NCI-H2029 treated with DMSO at 0.1 percent for 48 hours (cell line): ENCODE results near the gene CNTN5.

Experiments used
- DNase-seq: peaks from one replicate; lab custom pipeline; 2025; lab: John Stamatoyannopoulos, UW

CNTN5 gene

DNA sequence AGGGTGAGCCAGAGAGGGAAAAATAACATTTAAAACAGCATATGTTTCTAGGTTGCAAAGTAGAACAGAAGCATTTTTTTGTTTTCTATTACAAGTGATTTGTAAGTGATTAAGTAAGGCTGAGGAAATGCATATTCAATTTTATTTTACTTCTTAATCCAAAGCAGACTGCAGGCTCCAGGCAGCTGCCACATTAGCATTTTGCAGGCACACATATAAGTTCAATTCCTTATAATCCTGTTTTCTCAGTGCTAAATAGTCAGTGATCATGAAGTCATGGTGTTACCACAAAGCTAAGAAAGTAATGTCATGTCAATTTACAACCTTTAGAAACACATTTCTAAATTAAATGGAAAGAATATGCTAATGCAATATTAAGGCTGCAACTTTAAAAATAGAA, 149.8 kb downstream of the CNTN5 start:
- DNase-seq, result no peak

DNA sequence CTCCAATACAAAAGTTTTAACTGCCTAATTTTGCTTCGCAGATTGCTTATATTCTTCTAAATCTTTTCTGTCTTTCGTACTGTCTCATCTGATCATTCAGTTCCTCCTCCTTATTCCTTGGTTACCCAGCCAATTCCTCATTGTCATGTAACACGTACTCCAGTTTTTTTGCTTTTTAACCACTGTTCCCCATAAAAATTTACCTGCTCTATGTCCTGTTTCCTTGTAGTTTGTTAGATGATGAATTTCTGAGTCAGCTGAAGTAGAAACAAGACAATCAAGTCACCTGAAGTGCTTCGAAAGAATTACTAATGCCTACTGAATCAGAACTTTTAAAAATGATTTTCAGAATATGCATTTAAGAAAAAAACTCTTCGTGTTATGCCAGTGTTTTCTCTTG, 150.6 kb downstream of the CNTN5 start:
- DNase-seq, result no peak

DNA sequence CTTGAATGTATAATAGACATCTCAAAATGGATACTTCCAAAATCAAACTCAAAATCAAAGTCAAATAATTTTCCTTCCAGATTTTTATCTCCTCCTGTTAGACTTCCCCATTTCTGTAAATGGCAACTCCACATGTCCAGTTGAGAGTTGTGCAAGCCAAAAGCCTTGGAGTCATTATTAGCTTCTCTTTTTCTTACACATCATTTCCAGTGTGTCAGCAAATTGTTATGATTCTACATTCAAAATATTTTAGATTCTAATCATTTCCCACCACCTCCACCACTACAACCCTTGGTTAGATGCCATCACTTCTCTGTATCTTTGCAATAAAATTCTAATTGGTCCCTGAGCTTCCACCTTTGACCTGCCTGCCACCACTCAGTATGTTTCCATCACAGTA, 155.7 kb downstream of the CNTN5 start:
- no peak for DNase-seq

DNA sequence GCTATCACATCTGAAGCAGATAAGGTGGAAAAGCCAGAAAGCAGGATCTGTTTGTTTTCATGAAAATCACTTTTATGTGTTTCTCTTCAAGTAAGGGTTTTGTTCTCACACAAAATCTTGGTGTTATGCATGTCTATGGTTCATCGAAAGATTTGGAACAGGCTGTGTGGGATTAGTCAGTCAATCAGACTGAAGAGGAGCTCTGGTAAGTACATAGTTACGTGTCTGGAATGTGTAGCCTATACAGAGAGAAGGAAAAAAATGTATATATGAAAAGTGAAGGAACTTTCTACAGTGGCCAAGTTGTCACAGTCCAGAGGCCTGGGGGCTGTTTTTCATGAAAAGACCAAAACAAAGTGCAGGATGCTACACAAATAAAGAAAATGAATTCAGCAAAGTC, 156.7 kb downstream of the CNTN5 start:
- DNase-seq, result no peak

DNA sequence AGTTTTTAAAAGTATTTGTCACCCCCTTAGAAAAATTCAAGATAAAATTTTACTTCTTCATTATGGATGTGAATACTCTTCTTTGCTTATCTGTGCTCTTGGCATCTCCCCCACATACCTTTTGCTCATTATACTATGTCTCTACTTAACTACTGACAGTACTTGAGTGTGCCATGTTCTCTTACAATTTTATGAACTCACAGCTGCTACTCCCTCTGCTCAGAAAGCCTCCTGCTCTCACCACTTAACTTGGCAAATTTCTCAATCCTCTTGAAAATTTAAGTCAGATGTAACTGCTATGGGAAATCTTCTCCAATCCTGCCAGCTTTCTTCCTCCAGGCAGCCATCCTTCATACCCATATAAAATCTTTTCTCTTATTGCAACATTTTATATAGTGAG, 163.4 kb downstream of the CNTN5 start:
- no peak for DNase-seq

DNA sequence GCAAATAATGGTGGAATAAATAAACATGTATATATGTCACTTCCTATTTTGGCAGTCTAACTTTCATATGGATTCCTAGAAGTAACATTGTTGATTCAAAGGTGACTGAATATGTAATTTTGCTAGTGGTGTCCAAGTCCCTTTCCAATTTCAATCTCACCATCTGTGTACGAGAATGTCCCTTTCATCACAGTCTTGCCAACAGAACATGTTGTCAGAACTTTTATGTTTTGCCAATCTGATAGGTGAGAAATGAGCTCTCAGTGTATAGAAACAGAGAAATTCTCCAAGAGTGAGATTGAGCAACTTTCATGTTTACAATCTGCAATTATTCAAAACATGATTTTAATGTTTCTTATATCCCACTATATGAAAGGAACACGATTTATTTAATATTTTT, 167.5 kb downstream of the CNTN5 start:
- DNase-seq, result no peak

DNA sequence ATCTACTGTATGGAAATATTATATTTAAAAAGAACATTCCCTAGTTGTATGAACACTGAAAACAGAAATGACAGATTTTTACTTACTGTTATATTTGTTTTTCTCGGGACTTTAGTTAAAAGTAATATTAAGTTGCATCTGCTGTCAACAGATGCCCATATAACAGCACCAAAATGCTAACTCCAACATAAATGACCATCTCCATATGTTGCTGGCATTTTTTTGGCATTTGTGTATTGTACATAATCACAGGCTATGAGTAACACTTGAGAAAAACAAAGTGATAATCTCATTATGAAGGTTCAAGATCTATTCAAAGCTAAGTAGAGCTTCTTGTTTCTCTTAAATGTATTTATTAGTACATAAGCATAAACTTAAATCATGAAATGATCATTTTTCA, 172.0 kb downstream of the CNTN5 start:
- no peak for DNase-seq

DNA sequence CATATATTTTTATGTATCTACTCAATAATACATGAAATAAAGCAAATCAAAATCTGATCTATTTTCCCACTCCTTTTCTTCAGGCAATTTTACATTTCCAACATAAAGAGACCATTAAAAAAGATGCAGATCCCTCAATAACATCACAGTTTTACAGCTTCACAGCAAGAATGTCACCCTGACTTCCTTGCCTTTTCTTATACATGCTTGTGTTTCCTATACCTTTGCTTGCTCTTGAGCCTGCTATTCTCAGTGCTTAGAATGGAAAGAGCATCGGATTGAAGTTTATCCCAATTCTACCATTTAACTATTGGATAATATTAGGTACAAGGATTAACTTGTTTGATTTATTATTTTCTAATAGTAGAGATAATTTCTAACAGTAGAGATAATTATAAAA, 176.7 kb downstream of the CNTN5 start:
- no peak for DNase-seq

DNA sequence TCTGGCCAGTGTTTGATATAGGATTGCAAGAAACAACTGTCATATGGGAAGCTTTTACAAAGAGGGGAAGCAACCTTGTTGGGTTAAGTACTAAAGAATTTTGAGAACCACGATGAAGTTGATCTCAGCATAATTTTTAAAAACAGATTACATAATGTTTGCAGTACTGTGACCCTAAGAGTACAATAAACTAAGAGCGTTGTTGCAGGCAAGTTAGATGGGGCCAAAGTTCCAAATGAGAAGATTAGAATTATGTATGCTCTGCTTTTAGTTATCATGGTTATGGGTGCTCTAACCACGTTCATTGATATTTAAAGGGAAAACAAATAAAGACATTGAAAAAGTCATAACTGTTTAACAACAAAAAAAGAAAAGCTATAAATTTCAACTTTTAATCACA, 177.5 kb downstream of the CNTN5 start:
- DNase-seq, result no peak

DNA sequence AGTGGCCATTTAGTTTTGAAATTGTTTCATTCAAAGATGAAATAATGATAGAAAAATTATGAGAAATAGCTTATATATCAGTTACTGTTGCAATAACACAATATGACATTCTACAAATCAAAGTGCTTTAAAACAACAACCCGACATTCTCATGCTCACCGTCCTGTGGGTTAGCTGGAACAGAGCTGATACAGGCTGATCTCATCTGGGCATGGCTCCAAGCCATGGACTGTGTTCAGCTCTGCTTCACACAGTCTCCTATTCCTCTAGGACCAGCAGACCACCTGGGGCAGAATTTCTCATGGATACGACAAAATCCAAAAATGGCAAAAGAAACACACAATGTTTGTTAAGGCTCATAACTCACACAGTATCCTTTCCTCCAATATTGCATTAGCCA, 178.6 kb downstream of the CNTN5 start:
- no peak for DNase-seq

DNA sequence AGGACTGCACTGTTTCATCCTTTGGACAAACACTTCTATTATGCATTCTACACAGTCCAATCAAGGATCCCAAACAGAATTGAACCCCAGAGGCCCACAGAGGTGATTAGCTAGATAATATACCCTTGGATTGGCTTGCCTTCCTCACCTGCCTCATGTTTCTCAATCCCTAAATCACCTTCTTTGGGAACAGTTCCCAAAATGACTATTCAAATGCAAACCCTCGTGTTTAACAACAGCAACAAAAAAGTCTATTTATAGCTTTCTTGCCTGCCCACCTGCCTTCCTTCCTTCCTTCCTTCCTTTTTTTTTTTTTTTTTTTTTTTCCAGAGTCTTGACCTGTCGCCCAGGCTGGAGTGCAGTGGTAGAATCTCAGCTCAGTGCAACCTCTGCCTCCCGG, 180.0 kb downstream of the CNTN5 start:
- no peak for DNase-seq

DNA sequence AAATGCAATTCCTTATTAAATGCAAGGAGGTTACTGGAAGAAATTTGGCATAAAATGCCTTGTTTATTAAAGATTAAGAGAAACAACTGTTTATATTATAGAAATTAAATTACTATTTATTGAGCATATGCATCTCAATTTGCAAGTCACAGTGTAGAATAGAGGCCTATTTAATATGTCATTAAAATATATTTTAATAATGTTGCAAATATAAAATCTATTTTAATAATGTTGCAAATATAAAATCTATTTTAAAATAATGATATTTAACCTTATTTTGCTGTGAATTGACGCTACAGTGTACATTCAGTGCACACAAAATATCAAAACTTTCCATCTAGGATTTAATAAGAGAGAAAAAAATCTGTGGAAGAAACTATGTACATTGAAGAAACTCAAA, 188.1 kb downstream of the CNTN5 start:
- no peak for DNase-seq

DNA sequence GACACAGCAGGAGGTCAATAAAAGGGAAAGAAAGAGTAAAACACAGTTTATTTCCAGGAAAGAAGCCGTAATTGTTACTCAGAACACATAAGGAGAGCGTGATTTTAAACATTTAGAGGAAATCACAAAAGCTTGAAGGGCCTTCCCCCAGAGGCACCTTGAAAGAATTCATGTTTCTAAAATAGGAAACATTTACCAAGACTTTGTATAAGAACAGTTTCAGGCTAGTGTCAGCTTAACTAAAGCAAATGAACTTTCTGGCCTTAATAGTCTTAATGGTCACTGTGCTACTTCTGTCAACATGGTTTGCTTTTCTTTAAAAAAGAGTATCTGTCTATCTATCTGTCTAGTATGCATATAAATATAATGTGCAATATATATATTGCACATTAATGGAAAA, 208.8 kb downstream of the CNTN5 start:
- DNase-seq, result no peak

DNA sequence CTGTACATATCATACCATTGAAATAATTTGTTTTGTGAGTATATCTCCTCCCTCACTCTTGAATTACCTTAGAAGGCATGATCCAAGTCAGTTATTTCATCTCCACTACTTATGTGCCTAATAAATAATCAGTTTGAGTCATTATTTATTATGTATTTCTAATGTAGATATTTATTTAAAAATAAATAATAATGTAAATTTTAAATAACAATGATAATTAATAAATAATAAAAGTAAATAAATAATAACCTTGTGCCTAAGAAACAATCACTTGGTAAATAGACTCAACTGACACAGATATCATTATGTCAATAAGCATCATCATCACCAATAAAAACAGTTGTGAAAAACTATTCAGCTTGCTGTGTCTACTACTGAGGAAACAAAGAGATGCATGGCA, 213.8 kb downstream of the CNTN5 start:
- DNase-seq, result no peak

DNA sequence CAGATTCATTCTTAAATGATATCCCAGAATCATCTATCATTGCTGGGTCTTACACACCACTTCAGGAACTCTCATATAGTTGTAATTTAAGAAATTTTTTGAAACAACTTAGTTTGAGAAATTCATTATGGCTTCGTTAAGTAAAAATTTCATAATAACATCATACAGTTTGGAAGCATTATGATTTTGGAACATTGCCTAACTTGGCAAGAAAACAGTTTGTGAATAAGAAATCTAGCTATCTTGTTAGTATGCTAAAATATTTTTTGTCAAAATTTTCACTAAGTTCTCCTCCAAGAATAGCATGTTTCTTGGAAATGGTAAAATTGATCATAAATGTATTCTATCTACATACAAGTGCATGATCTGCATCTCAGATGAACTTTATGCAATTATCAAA, 217.7 kb downstream of the CNTN5 start:
- no peak for DNase-seq

DNA sequence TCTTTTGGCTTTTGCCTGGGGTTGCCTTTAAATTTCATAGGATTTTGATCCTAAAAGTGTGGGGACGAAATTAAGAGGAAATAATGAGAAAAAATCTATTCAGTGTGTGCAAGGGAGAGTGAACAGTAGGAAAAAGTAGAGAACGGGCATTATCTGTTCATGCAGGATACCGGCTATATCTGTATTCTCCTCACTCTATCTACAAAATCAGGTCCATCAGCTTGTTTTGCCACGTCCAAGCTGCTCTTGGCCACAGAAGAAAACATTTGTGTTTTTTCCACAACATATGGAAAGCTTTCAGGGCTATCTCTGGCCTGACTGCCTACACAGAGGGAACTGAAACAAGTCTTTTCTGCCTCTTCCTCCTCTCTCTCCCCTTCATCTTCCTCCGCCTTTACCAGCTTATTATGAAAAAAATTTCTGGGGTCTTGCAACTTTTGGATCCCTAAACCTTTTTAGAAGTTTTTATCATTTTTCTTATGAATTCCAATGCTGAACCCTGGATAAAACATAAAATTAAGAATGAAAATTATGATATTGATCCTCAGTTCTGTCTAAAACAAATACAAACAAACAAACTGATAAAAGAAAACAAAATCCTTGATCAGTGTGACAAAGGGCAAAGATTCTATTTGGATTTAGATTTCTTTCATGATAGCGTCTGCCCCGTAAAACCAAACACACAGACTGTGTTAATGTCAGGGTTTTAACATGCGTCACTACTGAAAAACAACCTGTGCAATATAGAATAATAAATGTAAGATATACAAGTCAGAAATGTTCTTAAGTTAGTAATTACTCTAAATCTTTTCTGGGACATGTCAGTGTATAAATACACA, 219.7 kb downstream of the CNTN5 start:
- no peak for DNase-seq

DNA sequence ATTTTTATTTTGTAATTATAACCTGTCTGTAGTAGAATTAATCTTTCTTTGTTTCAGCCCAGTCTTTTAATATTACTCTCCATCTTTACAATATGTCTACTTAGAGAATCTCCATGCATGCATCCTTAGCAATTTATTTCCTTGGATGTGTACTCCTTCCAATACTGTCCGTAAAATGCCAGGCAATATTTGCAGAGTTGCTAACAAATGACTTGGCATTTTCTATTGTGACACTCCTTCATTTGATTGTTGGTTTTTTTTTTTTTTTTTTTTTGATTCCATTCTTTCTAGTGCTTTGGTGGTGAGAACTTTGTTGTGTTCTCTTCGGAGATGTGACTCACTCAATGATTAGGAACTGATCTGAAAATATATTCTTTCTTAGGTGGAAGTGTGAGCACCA, 220.3 kb downstream of the CNTN5 start:
- DNase-seq, result no peak

DNA sequence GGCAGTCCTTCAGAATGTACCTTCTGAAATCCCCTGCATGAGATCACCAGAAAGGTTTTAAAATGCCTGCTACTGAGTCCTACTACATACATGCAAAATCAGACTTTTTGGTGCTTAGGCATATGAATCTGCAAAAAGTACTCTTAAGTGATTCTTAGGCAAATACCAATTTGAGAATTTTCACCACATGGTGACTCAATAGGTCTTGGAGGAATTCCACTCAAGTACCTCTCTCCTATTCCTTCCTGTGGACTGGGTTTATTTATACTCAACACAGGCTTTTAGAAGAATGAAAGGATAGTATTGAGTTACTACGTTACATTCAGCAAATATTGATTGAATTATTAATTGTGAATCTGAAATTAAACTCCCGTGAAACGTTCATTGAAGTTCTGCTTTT, 223.9 kb downstream of the CNTN5 start:
- DNase-seq, result no peak

DNA sequence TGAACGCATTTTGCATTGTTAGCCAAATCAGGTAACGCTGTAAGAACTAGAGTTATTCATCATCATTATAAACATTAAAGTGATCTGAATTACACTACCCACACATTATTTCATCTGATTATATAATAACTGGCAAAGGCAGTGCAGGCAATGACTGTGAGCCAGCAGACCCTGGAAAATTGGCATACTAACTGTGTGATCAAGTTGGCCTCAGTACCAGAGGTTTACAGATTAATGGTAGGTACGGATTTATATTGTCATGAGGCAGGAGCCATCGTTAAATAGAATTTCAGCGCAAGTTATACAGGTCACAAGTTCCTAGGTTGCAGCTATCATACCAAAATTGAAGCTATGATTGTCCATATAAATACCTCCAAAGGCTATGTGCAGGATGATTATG, 225.4 kb downstream of the CNTN5 start:
- DNase-seq, result no peak

DNA sequence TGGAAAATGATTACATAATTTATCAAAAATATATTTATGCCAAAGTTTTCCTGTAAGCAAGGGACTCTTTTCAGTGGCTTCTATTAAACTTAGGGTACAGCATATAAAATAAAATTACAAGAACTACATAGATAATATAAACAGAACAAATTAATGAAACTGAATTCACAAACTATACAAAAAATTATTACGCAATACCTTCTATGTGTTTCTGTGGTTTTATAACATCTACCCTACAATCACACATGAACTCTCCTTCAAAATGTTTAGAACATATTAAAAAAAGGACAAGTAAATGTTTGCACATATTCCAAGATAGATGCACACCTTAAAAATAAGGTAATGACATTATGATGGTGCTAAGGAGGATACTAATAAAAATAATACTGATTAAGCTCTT, 235.9 kb downstream of the CNTN5 start:
- no peak for DNase-seq

DNA sequence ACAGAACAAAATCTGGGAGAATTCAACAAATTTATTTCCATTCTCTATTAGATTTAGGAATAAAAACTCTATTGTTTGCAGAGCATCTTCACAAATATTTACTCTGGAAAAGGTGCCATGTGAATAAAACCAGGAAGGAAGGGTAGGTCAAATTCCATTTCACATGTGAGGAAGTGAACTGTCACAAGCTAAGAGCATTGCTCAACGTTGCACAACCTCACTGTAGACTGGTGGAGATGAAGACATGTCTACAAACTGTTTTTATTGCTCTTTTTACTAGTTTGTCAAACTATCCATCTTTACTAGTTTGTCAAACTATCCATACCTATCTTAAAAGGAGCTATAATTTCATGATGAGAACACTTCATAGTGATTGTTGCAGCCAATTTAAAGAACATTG, 236.4 kb downstream of the CNTN5 start:
- no peak for DNase-seq

DNA sequence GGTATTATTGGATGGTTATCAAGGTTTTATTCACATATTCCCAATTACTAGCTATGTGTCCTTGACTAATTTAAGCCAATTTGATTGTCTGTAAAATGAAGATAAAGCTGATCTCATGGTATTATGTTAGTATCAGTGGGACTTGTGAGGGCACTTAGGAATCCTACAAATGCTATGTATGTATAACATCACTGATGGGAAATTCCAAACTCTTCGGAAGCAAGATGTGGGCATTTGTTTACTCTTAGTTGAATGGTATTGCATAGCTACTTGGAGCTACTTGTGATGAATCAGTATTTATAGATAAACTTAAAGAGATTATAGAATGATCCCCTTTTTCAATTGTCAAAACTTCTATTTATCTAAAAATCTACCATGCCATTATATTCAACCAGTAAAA, 239.9 kb downstream of the CNTN5 start:
- no peak for DNase-seq

DNA sequence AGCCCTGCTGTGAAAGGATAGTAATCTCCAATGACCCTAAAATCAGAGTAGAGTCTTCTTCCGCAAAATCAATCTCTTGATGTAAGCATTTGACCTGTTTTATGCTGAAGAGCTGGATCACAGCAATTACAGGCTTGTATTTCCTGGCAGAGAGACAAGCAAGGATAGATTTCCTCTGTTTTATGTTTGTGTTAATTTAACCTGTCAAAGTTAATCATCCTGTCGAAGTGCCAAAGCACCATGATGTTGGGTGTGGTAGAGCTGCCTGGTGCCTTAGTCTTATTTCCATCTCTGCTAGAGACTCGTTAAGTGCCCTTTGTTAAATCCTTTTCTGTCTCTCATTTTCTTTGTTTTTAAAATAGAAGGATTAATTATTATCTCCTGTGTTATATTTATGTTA, 248.1 kb downstream of the CNTN5 start:
- DNase-seq, result no peak

DNA sequence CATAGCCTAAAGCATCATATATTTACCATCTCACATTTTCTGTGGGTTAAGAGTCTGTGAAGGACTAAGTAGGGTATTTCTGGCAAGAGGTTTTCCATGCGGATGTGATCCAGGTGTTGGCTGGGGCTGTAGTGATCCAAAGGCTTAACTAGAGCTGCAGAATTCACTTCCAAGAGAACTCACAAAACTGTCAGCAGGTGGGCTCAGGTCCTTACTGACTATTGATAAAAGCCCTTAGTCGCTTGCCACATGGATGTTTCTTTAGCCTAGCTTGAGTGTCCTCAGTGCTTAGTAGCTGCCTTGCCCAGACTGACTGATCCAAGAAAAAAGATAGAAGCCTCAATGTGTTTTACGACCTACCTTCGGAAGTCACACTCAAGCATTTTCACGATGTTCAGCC, 250.8 kb downstream of the CNTN5 start:
- DNase-seq, result no peak

DNA sequence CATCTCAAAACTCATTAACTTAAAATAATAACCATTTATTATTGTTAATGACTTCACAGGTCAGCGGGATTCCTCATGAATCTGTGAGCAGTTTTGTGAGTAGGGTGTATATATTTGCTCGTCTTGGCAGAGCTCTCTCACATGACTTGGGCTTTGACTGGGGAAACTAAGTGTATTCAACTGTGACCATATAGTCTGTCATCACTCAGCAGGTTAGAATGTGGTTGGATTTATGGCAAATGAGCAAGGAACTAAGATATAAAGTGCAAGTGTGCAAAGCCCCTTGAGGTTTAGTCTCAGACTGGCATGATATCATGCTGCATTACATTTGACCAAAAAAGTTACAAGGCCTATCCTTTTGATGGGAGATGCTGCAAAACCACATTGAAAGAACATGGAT, 254.8 kb downstream of the CNTN5 start:
- no peak for DNase-seq
